LNCAP (cell line): ENCODE data around the gene POFUT2.

ENCODE experiments used
- TF ChIP-seq, protein P1 (sequence below): fragments of 450-650 bp; IDR thresholded peaks from 2 replicates; pipeline ENCODE4 v1.5.1; 2017; ENCODE audit warnings: mild to moderate bottlenecking

The POFUT2 gene

DNA sequence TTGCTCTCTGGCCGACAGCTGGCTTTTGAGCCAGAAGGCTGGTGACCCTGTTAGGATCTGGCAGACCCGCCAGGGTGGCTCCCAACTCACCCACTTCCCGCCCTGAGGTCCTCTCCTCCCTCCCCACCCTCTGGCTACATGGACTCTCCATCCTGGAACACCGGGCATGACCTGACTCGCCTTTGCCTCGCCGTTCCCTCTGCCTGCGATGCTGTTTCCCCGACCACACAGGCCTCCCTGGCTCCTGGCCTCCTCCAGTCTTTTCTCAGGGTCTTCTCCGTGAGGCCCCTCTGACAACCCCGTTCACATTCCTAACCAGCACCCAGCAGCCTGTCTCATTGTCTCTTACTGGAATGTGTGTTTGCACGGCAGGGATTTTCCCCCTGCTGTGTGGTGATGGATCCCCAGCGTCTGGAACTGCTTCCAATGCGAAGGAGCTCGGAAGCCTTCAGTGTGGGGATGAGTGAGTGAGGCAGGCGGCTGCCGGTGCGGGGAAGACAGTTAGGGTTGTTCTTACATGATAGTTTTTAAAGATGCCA is 46.0 kb upstream of the POFUT2 start:
- TF ChIP-seq, protein P1, sequence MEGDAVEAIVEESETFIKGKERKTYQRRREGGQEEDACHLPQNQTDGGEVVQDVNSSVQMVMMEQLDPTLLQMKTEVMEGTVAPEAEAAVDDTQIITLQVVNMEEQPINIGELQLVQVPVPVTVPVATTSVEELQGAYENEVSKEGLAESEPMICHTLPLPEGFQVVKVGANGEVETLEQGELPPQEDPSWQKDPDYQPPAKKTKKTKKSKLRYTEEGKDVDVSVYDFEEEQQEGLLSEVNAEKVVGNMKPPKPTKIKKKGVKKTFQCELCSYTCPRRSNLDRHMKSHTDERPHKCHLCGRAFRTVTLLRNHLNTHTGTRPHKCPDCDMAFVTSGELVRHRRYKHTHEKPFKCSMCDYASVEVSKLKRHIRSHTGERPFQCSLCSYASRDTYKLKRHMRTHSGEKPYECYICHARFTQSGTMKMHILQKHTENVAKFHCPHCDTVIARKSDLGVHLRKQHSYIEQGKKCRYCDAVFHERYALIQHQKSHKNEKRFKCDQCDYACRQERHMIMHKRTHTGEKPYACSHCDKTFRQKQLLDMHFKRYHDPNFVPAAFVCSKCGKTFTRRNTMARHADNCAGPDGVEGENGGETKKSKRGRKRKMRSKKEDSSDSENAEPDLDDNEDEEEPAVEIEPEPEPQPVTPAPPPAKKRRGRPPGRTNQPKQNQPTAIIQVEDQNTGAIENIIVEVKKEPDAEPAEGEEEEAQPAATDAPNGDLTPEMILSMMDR = no peak

DNA sequence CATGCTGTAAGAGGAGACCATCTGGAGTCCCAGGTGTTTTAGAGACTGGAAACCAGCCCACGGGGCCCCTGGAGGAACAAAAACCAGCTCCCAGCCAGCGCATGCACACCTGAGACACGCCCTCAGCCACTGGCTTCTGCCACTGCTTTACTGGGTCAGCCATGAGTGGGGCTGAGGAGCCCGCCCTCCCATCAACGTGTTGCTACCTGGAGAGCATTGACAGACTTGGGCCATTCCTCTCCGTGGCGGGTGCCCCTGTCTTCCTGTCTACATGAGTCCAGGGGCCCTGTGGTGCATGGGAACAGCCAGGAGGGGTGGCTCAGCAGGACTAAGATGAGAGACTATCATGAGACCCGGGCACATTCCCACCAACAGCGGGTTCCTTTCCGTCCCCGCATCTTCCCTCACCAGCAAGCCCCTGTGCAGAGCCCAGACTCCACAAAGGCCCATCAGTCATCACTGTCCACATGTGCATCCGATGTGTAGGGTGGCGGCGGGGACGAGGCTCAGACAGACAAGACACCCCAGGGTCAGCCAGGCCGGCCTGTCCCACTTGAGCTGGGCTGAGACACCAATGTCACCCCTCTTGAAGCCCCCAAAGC is 45.4 kb upstream of the POFUT2 start:
- TF ChIP-seq, protein P1 = no peak

DNA sequence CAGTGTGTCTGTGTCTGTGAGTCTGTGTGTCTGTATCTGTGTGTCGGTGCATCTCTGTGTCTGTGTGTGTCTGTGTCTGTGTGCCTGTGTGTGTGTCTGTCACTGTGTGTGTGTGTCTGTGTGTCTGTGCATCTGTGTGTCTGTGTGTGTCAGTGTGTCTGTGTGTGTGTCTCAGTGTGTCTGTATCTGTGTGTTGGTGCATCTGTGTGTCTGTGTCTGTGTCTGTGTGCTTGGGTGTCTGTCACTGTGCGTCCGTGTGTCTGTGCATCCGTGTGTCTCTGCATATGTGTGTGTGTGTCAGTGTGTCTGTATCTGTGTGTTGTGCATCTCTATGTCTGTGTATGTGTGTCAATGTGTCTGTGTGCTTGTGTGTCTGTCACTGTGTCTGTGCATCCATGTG is 44.7 kb upstream of the POFUT2 start:
- TF ChIP-seq, protein P1 = no peak

DNA sequence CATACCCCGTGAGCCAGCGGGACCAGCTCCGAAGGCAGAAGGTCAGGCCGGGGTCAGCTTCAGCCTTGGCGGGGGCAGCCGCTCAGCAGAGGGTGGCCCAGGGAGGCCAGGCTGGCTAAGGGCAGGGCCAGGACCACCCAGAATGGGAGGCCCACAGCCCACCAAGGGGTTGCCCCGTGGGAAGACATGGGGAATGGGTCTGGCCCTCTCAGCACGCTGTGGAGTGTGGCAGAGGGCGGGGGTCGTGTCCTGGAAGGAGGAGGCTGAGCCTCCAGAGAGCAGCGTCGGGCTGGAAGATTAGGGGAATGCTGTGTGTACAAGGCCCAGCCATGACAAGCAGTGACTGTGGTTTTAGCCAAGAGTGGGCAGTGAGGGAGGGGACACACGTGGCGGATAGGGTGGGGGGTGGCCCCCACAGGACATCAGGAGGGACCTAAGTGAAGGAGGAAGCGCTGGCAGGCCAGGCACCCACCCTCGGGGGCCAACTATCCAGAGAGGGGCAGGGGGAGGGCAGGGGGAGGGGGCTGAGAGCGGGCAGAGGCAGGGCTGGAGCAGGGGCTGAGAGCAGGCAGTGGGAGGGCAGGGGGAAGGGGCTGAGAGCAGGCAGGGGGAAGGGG is 43.9 kb upstream of the POFUT2 start:
- TF ChIP-seq, protein P1 = no peak

DNA sequence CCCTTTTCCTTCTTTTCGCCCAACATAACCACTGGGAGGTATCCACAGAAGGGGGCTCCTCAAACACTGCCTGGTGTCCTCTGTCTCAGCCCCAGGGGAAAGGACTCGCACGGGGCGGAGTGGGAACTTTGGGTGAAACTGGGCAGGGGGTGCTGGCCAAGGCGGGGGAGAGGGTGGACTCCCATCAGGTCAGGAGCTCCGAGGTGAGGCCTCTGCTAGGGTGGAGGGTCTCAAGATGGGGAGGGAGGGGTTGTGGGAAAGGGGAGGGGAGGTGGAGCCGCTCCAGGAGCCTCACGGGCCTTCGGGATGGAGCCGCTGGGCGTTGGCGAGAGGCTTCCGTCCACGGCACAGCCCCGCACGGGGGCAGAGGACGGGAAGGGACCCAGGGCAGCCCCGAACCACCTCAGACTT is 43.2 kb upstream of the POFUT2 start:
- TF ChIP-seq, protein P1 = no peak

DNA sequence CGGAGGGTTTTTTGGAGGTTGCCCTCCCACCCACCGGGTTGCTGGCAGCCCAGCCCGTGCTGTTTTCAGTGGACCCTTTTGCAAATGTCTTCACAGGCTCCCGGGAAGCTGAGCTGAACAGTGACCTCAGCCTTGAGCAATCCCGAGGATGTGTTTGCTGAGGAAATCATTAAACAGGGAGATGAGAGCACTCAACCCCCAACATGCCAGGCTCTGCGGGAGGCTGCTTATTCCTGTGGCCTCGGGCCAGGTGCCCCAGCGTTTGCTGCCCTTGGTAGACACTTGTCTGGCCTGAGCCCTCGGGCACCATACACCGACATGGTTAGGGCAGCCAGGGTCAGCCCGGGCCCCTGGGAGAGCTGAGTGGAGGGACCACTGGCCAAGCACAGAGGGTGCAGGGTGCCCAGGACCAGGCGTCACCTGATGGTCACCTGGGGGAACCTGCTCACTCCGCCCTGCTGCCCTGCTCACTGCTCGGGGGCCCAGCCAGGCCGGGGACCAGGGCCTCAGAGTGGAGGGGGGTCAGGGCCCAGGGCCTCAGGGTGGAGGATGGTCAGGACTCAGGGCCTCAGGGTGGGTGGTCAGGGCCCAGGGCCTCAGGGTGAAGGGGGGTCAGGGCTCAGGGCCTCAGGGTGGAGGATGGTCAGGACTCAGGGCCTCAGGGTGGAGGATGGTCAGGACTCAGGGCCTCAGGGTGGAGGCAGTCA is 42.5 kb upstream of the POFUT2 start:
- TF ChIP-seq, protein P1 = no peak

DNA sequence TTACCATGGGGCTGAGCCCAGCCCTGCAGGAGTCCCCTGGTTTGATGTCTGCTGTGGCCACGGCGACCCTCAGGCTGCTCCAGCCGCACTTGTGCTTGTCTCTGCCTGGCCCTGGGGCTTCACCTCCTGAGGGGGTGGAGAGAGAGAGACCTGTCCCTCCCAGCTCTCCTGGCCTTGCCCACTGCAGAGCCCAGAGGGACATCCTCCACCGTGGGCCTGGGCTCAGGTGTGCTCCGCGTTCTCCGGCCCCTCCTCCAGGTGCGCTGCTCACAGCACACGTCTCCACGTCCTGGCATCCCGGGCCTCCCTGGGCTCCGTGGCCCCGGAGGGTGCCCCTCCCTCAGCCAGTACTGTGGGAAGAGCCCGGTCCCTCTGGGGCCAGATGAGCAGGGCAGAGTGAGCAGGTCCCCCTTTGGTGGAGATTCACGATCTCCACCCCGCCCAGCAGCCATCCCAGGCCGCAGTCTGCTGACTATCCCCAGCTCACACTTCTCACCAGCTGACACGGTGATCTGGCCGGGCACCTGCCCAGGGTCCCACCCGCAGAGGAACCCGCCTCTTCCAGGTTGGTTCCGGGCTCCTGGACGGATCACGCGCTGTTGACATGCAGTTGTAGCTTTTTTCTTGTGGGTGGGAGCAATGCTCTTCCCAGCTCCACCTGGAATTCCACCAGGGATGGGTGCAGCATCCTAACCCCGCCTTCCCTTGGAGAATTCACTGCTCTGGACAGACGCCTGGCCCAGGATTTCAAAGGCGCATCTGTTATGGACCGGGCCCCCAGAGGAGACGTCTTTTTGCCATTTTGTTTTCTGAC is 41.8 kb upstream of the POFUT2 start:
- TF ChIP-seq, protein P1 = no peak
